Neural cell (in vitro differentiated cells): ENCODE measurements around the gene ANKMY1. TPM values are rescaled to one million over a fixed set of nuclear protein-coding genes. Genes with fewer than 3 reads are reported as not detected.
A peak's percentile ranks its signal among the peaks of the same experiment; 100 is the strongest.

Experiments used
- H2AFZ ChIP-seq: fragments of 200-600, 300-800 bp; sonication (generic), shearing (Covaris generic); 2 replicates; pipeline ENCODE4 v1.6.0; 2014; ENCODE audit warnings: low read depth, mild to moderate bottlenecking, antibody characterized with exemption, low read length, moderate library complexity
- H3F3A ChIP-seq: fragments of 200-600 bp; shearing (Covaris generic); 2 replicates; pipeline ENCODE4 v1.6.1; 2016; ENCODE audit warnings: mild to moderate bottlenecking, moderate library complexity, mixed read lengths, antibody characterized with exemption, low read length; ENCODE audit not compliant: insufficient read depth, poor library complexity, severe bottlenecking
- H3K27ac ChIP-seq: fragments of 200-600, 300-800 bp; sonication (generic), shearing (Covaris generic); 2 replicates; pipeline ENCODE4 v1.5.1; 2014; ENCODE audit warnings: mild to moderate bottlenecking, low read length, moderate library complexity
- H3K27me3 ChIP-seq: fragments of 300-800, 200-600 bp; sonication (generic), shearing (Covaris generic); 2 replicates; pipeline ENCODE4 v1.6.0; 2014; ENCODE audit warnings: mild to moderate bottlenecking, low read depth, low read length, moderate library complexity; ENCODE audit not compliant: insufficient read depth
- H3K36me3 ChIP-seq: fragments of 300-800, 200-600 bp; sonication (generic), shearing (Covaris generic); 2 replicates; pipeline ENCODE4 v1.5.1; 2014; ENCODE audit warnings: mild to moderate bottlenecking, antibody characterized with exemption, low read length, moderate library complexity; ENCODE audit not compliant: insufficient read depth
- H3K4me2 ChIP-seq: fragments of 300-800, 200-600 bp; sonication (generic), shearing (Covaris generic); 2 replicates; pipeline ENCODE4 v1.6.0; 2014; ENCODE audit warnings: mild to moderate bottlenecking, low read length
- H3K4me3 ChIP-seq: fragments of 300-800, 200-600 bp; sonication (generic), shearing (Covaris generic); 2 replicates; pipeline ENCODE4 v1.5.1; 2014; ENCODE audit warnings: mild to moderate bottlenecking, low read length, moderate library complexity
- H3K79me2 ChIP-seq: fragments of 200-600 bp; shearing (Covaris generic); replicated peaks from 2 replicates; pipeline ENCODE4 v1.6.0; 2014; ENCODE audit warnings: mild to moderate bottlenecking, low read length, moderate library complexity; ENCODE audit not compliant: insufficient read depth
- H3K9ac ChIP-seq: fragments of 300-800, 200-600 bp; sonication (generic), shearing (Covaris generic); 2 replicates; pipeline ENCODE4 v1.6.1; 2016; ENCODE audit warnings: mild to moderate bottlenecking, low read length, mixed read lengths
- H3K9me2 ChIP-seq: fragments of 200-600 bp; shearing (Covaris generic); 2 replicates; pipeline ENCODE4 v1.6.1; 2016; ENCODE audit warnings: mild to moderate bottlenecking, low read length, mixed read lengths; ENCODE audit not compliant: insufficient read depth
- H3K9me3 ChIP-seq: fragments of 200-600, 300-800 bp; sonication (generic), shearing (Covaris generic); 2 replicates; pipeline ENCODE4 v1.6.1; 2016; ENCODE audit warnings: mild to moderate bottlenecking, mixed run types, low read length, moderate library complexity, mixed read lengths
- H4K20me1 ChIP-seq: fragments of 200-600 bp; shearing (Covaris generic); 2 replicates; pipeline ENCODE4 v1.6.1; 2016; ENCODE audit warnings: mild to moderate bottlenecking, mixed run types; ENCODE audit not compliant: insufficient read depth
- EP300 ChIP-seq: fragments of 450-650 bp; conservative IDR thresholded peaks from 2 replicates; pipeline ENCODE4 v1.6.1; 2014; ENCODE audit warnings: antibody characterized with exemption, mild to moderate bottlenecking, moderate library complexity; ENCODE audit not compliant: poor library complexity, severe bottlenecking
- EZH2 ChIP-seq: fragments of 200-600, 300-800 bp; shearing (Covaris generic), sonication (generic); IDR thresholded peaks from 2 replicates; pipeline ENCODE4 v1.6.1; 2014; ENCODE audit warnings: antibody characterized with exemption, low read length, borderline replicate concordance, mild to moderate bottlenecking; ENCODE audit not compliant: insufficient read depth, poor library complexity, severe bottlenecking
- MXI1 ChIP-seq: fragments of 450-650 bp; conservative IDR thresholded peaks from 2 replicates; pipeline ENCODE4 v1.6.1; 2014; ENCODE audit warnings: antibody characterized with exemption, mild to moderate bottlenecking; ENCODE audit not compliant: poor library complexity, severe bottlenecking
- POLR2AphosphoS5 ChIP-seq: IDR thresholded peaks from 2 replicates; pipeline ENCODE4 v1.6.1; 2012
- RAD21 ChIP-seq: fragments of 450-650 bp; conservative IDR thresholded peaks from 2 replicates; pipeline ENCODE4 v1.6.1; 2014; ENCODE audit warnings: antibody characterized with exemption, mild to moderate bottlenecking, moderate library complexity
- SMC3 ChIP-seq: fragments of 450-650 bp; conservative IDR thresholded peaks from 2 replicates; pipeline ENCODE4 v1.6.1; 2014; ENCODE audit warnings: antibody characterized with exemption, mild to moderate bottlenecking, moderate library complexity; ENCODE audit not compliant: poor library complexity
- TAF1 ChIP-seq: IDR thresholded peaks from 2 replicates; pipeline ENCODE4 v1.6.1; 2012; ENCODE audit warnings: low read depth
- polyA plus RNA-seq: library from polyadenylated mRNA; depleted of rRNA; stranded (reverse); fragments of >200 nt; gene quantifications from 2 replicates; pipeline ENCODE4 v1.2.3, GENCODE V29; 2014
- TF ChIP-seq, protein P1 (sequence below): IDR thresholded peaks from 2 replicates; pipeline ENCODE4 v1.6.1; 2012; ENCODE audit warnings: borderline replicate concordance
- TF ChIP-seq, protein P2 (sequence below): fragments of 450-650 bp; IDR thresholded peaks from 2 replicates; pipeline ENCODE4 v1.5.1; 2014; ENCODE audit warnings: antibody characterized with exemption, mild to moderate bottlenecking, moderate library complexity; ENCODE audit not compliant: poor library complexity, severe bottlenecking

ANKMY1 gene
- polyA plus RNA-seq, 1 donor from 2014 or later: 6.6 TPM

DNA sequence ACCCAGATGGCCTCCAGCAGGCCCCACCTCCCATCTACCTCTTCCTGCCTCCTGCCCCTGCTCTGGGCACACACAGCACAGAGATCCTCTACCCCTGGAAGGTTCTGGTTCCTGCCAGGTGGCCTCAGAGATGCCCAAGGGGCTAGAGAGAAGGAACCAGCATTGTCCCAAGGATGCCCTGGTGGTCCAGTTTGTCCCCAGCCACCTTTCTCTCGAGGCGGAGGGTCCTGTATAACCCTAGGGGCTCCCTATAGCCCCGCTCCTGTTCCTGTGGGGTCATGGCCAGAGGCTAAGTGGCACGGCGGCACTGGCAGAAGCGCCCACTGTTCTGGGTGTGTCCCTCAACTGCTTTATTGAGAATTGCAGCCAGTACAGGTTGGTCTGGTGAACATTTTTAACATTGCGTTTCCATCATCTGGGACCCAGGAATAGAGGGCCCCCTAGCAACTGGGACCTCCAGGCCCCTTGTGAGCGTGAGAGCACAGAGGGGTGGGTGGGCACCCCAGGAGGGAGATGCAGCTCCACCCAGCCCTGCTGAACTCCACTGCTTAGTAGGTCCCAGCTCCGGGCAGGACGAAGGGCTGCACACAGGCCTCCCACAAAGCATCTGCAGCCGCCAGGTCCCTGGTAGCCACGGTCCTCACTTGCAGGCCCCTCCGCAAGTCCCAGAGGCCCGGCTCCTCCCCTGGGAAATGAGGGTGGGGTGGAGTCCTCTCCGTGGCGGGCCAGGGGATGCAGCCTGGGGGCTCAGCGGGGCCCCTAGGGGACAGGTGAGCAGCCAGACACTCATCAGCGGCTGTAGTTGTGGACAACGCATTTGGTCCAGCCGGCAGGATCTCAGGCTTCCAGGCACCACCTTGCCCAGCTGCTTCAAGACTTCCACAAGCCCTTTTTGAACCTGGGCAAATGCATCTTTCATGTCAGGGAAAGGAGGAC is 89.2 kb downstream of the ANKMY1 start:
- Histone ChIP-seq H4K20me1 (no peaks in the 10 kb centered on the region), H3K9me2 (no peaks in the 10 kb centered on the region), H3K36me3 (peaks cover 8% of the 10 kb centered on the region), H3K9ac (no peak overlapping the region), H3K4me2 (no peak overlapping the region), H3K4me3 (no peak overlapping the region), H3K27ac (no peak overlapping the region), H3K27me3 (no peaks in the 10 kb centered on the region), H3K79me2 (no peaks in the 10 kb centered on the region), H3K9me3 (peaks cover 4% of the 10 kb centered on the region), H2AFZ (no peak overlapping the region), H3F3A (no peaks in the 10 kb centered on the region)
- no peak for TF ChIP-seq EP300
- TF ChIP-seq POLR2AphosphoS5: peak; percentile 15

DNA sequence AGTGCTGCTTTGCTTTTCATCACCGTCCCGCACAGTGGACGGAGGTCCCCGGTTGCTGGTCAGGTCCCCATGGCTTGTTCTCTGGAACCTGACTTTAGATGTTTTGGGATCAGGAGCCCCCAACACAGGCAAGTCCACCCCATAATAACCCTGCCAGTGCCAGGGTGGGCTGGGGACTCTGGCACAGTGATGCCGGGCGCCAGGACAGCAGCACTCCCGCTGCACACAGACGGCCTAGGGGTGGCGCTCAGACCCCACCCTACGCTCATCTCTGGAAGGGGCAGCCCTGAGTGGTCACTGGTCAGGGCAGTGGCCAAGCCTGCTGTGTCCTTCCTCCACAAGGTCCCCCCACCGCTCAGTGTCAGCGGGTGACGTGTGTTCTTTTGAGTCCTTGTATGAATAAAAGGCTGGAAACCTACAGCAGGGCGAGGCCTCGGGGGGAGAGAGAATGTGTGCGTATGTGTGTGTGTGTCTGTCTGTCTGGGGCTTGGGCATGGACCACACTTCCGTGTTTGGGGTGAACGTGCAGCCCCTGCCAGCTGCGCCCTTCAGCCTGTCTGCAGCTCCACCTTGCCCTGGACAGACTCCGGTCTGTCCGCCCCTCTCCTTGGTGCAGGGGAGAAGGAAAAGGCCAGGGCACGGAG is 90.0 kb downstream of the ANKMY1 start:
- Histone ChIP-seq H2AFZ (no peak overlapping the region), H3K36me3 (peaks cover 8% of the 10 kb centered on the region), H3K9me3 (peaks cover 4% of the 10 kb centered on the region), H3K4me2 (no peak overlapping the region), H4K20me1 (no peaks in the 10 kb centered on the region), H3K27me3 (no peaks in the 10 kb centered on the region), H3K27ac (no peak overlapping the region), H3K4me3 (no peak overlapping the region), H3K9me2 (no peaks in the 10 kb centered on the region), H3F3A (no peaks in the 10 kb centered on the region), H3K79me2 (no peaks in the 10 kb centered on the region), H3K9ac (no peak overlapping the region)
- no peak for TF ChIP-seq SMC3
- TF ChIP-seq POLR2AphosphoS5: no peak
- TF ChIP-seq EP300: no peak
- no peak for TF ChIP-seq MXI1
- TF ChIP-seq TAF1: no peak
- TF ChIP-seq EZH2: no peak
- TF ChIP-seq, protein P1, sequence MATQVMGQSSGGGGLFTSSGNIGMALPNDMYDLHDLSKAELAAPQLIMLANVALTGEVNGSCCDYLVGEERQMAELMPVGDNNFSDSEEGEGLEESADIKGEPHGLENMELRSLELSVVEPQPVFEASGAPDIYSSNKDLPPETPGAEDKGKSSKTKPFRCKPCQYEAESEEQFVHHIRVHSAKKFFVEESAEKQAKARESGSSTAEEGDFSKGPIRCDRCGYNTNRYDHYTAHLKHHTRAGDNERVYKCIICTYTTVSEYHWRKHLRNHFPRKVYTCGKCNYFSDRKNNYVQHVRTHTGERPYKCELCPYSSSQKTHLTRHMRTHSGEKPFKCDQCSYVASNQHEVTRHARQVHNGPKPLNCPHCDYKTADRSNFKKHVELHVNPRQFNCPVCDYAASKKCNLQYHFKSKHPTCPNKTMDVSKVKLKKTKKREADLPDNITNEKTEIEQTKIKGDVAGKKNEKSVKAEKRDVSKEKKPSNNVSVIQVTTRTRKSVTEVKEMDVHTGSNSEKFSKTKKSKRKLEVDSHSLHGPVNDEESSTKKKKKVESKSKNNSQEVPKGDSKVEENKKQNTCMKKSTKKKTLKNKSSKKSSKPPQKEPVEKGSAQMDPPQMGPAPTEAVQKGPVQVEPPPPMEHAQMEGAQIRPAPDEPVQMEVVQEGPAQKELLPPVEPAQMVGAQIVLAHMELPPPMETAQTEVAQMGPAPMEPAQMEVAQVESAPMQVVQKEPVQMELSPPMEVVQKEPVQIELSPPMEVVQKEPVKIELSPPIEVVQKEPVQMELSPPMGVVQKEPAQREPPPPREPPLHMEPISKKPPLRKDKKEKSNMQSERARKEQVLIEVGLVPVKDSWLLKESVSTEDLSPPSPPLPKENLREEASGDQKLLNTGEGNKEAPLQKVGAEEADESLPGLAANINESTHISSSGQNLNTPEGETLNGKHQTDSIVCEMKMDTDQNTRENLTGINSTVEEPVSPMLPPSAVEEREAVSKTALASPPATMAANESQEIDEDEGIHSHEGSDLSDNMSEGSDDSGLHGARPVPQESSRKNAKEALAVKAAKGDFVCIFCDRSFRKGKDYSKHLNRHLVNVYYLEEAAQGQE: no peak
- TF ChIP-seq RAD21: no peak
- TF ChIP-seq, protein P2, sequence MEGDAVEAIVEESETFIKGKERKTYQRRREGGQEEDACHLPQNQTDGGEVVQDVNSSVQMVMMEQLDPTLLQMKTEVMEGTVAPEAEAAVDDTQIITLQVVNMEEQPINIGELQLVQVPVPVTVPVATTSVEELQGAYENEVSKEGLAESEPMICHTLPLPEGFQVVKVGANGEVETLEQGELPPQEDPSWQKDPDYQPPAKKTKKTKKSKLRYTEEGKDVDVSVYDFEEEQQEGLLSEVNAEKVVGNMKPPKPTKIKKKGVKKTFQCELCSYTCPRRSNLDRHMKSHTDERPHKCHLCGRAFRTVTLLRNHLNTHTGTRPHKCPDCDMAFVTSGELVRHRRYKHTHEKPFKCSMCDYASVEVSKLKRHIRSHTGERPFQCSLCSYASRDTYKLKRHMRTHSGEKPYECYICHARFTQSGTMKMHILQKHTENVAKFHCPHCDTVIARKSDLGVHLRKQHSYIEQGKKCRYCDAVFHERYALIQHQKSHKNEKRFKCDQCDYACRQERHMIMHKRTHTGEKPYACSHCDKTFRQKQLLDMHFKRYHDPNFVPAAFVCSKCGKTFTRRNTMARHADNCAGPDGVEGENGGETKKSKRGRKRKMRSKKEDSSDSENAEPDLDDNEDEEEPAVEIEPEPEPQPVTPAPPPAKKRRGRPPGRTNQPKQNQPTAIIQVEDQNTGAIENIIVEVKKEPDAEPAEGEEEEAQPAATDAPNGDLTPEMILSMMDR: no peak
